Stimulated activated CD8-positive, alpha-beta memory T cell treated with anti-CD3 and anti-CD28 coated beads, Interleukin-15, amount 100 ng/mL, for 4 hours (primary cell): ENCODE data around the gene ICAM4.
A peak's percentile ranks its signal among the peaks of the same experiment; 100 is the strongest.

ENCODE experiments used
- DNase-seq, 2 donors: peaks; one replicate each; pipeline ENCODE4 v3.0.0-alpha.2; 2020; ENCODE audit warnings: low read depth in 2 of 2

The ICAM4 gene

DNA sequence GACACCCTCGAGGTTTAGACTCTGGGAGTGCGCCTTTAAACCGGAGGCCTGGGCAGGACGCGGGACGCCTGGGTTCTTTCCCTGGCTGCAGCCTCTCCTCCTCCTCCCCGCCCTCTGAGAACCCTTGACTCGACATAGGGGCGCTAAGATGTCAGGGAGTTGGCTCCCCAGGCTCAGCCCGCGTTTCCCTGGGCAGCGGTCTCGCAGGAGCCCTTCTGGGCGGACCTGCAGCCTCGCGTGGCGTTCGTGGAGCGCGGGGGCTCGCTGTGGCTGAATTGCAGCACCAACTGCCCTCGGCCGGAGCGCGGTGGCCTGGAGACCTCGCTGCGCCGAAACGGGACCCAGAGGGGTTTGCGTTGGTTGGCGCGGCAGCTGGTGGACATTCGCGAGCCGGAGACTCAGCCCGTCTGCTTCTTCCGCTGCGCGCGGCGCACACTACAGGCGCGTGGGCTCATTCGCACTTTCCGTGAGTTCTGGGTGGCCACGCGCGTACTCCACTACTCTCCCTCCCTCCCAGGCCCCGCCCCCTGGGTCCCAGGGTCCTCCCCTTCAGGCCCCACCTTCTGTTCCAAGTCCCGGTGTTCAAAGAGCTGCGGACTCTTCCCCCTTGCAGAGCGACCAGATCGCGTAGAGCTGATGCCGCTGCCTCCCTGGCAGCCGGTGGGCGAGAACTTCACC is 4.3 kb downstream of the ICAM4 start:
- DNase-seq: no peak

GRCh38 chr19:10291554-10292205 is 4.9 kb downstream of the ICAM4 start:
- no peak for DNase-seq

GRCh38 chr19:10292206-10292788 is 5.5 kb downstream of the ICAM4 start:
- no peak for DNase-seq

- DNase-seq: no peak
Observed at GRCh38 chr19:10292789-10293636, 6.3 kb downstream of the ICAM4 start.

DNA sequence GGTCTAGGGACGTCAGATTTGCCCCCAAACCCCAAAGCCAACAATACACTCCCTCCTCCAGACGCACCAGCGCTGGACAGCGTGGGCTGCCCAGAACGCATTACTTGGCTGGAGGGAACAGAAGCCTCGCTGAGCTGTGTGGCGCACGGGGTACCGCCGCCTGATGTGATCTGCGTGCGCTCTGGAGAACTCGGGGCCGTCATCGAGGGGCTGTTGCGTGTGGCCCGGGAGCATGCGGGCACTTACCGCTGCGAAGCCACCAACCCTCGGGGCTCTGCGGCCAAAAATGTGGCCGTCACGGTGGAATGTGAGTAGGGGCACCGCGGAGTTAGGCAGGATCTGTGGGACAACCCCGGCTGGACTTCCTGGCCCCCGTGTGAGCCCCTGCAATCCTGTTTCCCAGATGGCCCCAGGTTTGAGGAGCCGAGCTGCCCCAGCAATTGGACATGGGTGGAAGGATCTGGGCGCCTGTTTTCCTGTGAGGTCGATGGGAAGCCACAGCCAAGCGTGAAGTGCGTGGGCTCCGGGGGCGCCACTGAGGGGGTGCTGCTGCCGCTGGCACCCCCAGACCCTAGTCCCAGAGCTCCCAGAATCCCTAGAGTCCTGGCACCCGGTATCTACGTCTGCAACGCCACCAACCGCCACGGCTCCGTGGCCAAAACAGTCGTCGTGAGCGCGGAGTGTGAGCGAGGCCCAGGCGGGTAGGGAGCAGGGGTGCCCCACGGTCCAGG is 7.0 kb downstream of the ICAM4 start:
- no peak for DNase-seq

GRCh38 chr19:10294368-10294697 is 7.6 kb downstream of the ICAM4 start:
- no peak for DNase-seq

- DNase-seq: peak in 1 of 2 donors; percentile 51
Observed at GRCh38 chr19:10295305-10295846, 8.6 kb downstream of the ICAM4 start.

DNA sequence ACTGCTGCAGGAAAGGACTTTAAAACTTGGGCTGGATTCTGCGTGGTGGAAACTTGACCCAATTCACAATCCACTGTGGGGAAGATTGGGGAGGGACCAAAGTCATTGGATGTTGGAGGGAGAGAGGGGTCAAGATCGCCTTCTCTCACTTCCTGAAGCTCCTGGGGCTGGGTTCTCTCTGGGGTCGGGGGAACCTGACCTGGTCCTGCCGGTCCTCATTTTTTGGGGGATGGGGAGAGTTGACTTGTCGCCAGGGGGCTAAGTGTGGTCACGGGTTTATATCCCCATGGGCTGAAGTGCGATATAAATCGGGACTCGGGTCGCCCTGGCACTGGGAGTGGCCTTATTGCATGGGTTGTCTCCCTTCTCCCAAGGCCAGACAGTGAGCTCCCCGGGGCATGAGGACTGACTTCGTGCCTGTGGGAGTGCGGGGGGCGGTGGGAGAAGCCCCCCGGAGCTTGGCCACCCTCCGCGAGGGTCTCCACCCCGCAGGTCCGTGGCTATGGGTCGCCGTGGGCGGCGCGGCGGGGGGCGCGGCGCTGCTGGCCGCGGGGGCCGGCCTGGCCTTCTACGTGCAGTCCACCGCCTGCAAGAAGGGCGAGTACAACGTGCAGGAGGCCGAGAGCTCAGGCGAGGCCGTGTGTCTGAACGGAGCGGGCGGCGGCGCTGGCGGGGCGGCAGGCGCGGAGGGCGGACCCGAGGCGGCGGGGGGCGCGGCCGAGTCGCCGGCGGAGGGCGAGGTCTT is 9.3 kb downstream of the ICAM4 start:
- no peak for DNase-seq

- no peak for DNase-seq
Observed at GRCh38 chr19:10299545-10300458, 13.0 kb downstream of the ICAM4 start.

GRCh38 chr19:10305139-10305806 is 18.5 kb downstream of the ICAM4 start:
- DNase-seq: no peak

DNA sequence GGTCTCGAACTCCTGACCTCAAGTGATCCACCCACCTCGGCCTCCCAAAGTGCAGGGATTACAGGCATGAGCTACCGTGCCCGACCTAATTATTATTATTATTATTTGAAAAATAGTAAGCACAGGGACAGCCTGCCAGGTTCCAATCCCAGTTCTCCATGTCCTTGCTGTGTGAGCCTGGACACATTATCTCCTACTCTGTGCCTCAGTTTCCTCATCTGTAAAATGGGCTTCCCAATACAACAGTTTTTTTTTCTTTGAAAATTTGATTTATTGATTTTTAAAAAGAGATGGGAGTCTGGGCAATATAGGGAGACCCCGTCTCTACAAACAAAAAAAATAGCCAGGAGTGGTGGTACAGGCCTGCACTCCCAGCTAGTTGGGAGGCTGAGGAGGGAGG is 19.6 kb downstream of the ICAM4 start:
- DNase-seq: no peak

GRCh38 chr19:10309423-10309822 is 22.7 kb downstream of the ICAM4 start, which contains the start of gene ZGLP1:
Gene ZGLP1, minus strand, starts transcription at chr19:10309815.
- DNase-seq: no peak

GRCh38 chr19:10315335-10316214 is 28.8 kb downstream of the ICAM4 start, which contains the start of gene FDX2:
Gene FDX2, minus strand, starts transcription at chr19:10316015. Its CDS starts 19 bp downstream, at chr19:10315996.
- DNase-seq: peak; percentile 79 to 86

GRCh38 chr19:10316229-10317044 is 29.7 kb downstream of the ICAM4 start:
- no peak for DNase-seq

- DNase-seq: no peak
Observed at GRCh38 chr19:10317045-10317856, 30.5 kb downstream of the ICAM4 start.

GRCh38 chr19:10317857-10318462 is 31.2 kb downstream of the ICAM4 start:
- DNase-seq: no peak
